SU-DHL-6 (cell line): ENCODE results near the gene RSPH1.

Source experiments
- EZH2phosphoT487 ChIP-seq: fragments of 200-600 bp; sonication (generic), shearing (Covaris generic); conservative IDR thresholded peaks from 2 replicates; pipeline ENCODE4 v1.6.1; 2018; ENCODE audit warnings: mild to moderate bottlenecking, antibody characterized with exemption, low read length, moderate library complexity, mixed read lengths
- TF ChIP-seq, protein P1 (sequence below): fragments of 200-600 bp; sonication (generic); IDR thresholded peaks from one replicate; pipeline ENCODE4 v1.5.1; 2017; ENCODE audit warnings: antibody characterized with exemption, mild to moderate bottlenecking, low read length, moderate library complexity; ENCODE audit not compliant: insufficient read depth, poor library complexity, severe bottlenecking

GRCh38 chr21:42481169-42481568 is 14.9 kb downstream of the RSPH1 start:
- TF ChIP-seq, protein P1, sequence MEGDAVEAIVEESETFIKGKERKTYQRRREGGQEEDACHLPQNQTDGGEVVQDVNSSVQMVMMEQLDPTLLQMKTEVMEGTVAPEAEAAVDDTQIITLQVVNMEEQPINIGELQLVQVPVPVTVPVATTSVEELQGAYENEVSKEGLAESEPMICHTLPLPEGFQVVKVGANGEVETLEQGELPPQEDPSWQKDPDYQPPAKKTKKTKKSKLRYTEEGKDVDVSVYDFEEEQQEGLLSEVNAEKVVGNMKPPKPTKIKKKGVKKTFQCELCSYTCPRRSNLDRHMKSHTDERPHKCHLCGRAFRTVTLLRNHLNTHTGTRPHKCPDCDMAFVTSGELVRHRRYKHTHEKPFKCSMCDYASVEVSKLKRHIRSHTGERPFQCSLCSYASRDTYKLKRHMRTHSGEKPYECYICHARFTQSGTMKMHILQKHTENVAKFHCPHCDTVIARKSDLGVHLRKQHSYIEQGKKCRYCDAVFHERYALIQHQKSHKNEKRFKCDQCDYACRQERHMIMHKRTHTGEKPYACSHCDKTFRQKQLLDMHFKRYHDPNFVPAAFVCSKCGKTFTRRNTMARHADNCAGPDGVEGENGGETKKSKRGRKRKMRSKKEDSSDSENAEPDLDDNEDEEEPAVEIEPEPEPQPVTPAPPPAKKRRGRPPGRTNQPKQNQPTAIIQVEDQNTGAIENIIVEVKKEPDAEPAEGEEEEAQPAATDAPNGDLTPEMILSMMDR = no peak
- TF ChIP-seq EZH2phosphoT487 = no peak
